ENCODE measurements around the gene PTHLH. TPM values are rescaled to one million over a fixed set of nuclear protein-coding genes. Genes with fewer than 3 reads are reported as not detected.

Gene PTHLH
- not detected for total RNA-seq (2013)
- polyA plus RNA-seq: not detected
- polyA minus RNA-seq: not detected in 2 replicates
- total RNA-seq: 0 to 1.0 (median 0) reads per million in 11 experiments

DNA sequence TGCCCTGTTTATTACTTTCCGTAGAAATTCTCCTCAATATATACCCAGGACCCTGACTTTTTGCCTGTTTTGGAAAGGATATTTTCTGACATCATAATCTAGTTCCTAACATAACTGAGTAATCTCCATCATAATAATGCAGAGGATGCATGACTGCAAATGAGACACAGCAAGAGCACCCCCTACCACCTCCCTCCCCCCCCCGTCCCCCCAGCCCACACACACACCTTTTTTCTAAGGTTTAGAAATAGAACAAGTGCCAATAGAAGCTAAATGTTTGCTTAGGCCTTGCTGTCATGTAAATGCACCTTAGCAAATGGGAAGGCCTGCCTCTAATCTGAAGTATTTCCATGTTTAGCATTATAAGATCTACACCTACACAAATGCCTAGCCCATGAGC is at the start of gene PTHLH:
PTHLH (minus strand) TSS at position 13 of the 400 bp plus-strand sequence. CDS start 3,239 bp downstream, outside the sequence.
- Histone ChIP-seq H3K27me3 (ENCODE audit: control insufficient read depth in 2 of 2, insufficient read depth in 2 of 2, low read length in 2 of 2) (peaks cover 87 to 95% of the 10 kb centered on the region in 2 donors), H3K4me3 (replicated peaks in 1 of 3; ENCODE audit: low read depth in 2 of 3, low read length in 3 of 3) (no peak within 1 kb of the TSS)
- intact Hi-C loops (cut with micrococcal nuclease): no loop called here

DNA sequence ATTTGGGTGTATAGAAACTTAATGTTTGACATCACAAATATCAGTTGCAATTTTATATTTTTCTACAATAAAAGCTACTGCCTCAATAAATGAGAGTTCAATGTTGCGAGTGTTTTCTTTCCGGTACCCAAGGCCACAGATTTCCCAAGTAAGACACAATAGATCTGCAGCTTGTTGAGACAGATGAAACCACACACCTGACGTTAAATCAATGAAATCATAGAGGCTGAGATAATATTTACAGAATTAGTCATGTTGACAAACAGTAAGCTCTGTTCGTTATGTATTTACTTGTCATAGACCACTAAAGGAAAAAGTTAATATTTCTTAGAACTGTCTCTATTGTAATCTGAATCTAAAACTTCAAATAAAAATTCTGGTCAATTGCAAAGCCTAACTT is 49.2 kb upstream of the PTHLH start:
- Mint-ChIP-seq H3K36me3 (no peaks in the 10 kb centered on the region), H3K4me1 (no peaks in the 10 kb centered on the region), H3K9me3 (peaks cover 0 to 8% (median 2%) of the 10 kb centered on the region in 7 donors), H3K27ac (no peak overlapping the region), H3K27me3 (ENCODE audit: low read depth in 3 of 3) (peaks cover 0 to 2% (median 1%) of the 10 kb centered on the region in 3 donors), H3K4me3 (no peak overlapping the region)
- Histone ChIP-seq H3K4me2 (replicated peaks; ENCODE audit: extremely low read depth, low read length, poor library complexity, severe bottlenecking) (no peak overlapping the region), H3K4me3 (replicated peaks in 1 of 3; ENCODE audit: low read depth in 2 of 3, low read length in 3 of 3) (no peak overlapping the region), H3K9me3 (replicated peaks in 1 of 2; ENCODE audit: control insufficient read depth in 1 of 2, insufficient read depth in 1 of 2, low read length in 2 of 2) (peaks cover 0 to 3% of the 10 kb centered on the region in 2 donors), H3K27ac (ENCODE audit: low read depth in 1 of 2, low read length in 2 of 2) (no peak overlapping the region), H4K20me1 (ENCODE audit: insufficient read depth, low read length) (no peaks in the 10 kb centered on the region), H3K36me3 (replicated peaks in 1 of 2; ENCODE audit: control insufficient read depth in 1 of 2, insufficient read depth in 2 of 2, low read length in 2 of 2) (no peaks in the 10 kb centered on the region), H3K9ac (ENCODE audit: insufficient read depth, low read length, poor library complexity, severe bottlenecking) (no peak overlapping the region), H3K79me2 (ENCODE audit: insufficient read depth, low read length) (no peaks in the 10 kb centered on the region), H2AFZ (ENCODE audit: insufficient read depth, low read depth, low read length, poor library complexity, severe bottlenecking) (no peak overlapping the region), H3K27me3 (ENCODE audit: control insufficient read depth in 2 of 2, insufficient read depth in 2 of 2, low read length in 2 of 2) (no peaks in the 10 kb centered on the region), H3K4me1 (ENCODE audit: control insufficient read depth in 1 of 2, insufficient read depth in 2 of 2, low read length in 2 of 2) (no peaks in the 10 kb centered on the region)
- 100% methylated on average over 1 of the region's 4 CpGs for WGBS (ENCODE audit: insufficient coverage)
- intact Hi-C loops (cut with micrococcal nuclease): no loop called here
- DNase-seq: no peak
- TF ChIP-seq, protein P1, sequence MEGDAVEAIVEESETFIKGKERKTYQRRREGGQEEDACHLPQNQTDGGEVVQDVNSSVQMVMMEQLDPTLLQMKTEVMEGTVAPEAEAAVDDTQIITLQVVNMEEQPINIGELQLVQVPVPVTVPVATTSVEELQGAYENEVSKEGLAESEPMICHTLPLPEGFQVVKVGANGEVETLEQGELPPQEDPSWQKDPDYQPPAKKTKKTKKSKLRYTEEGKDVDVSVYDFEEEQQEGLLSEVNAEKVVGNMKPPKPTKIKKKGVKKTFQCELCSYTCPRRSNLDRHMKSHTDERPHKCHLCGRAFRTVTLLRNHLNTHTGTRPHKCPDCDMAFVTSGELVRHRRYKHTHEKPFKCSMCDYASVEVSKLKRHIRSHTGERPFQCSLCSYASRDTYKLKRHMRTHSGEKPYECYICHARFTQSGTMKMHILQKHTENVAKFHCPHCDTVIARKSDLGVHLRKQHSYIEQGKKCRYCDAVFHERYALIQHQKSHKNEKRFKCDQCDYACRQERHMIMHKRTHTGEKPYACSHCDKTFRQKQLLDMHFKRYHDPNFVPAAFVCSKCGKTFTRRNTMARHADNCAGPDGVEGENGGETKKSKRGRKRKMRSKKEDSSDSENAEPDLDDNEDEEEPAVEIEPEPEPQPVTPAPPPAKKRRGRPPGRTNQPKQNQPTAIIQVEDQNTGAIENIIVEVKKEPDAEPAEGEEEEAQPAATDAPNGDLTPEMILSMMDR (IDR thresholded peaks at IDR 0.05): no peak

More for the DNA sequence above, at the start of gene PTHLH:
- no peaks in the 10 kb centered on the region for H4K20me1 ChIP-seq (ENCODE audit: insufficient read depth, low read length)
- WGBS (ENCODE audit: insufficient coverage): no CpG with 5 or more reads among the region's 2 CpGs
- no peak within 1 kb of the TSS for H3K4me2 ChIP-seq (replicated peaks; ENCODE audit: extremely low read depth, low read length, poor library complexity, severe bottlenecking)
- Mint-ChIP-seq H3K27me3 (ENCODE audit: low read depth in 3 of 3) (peaks cover 87 to 96% (median 91%) of the 10 kb centered on the region in 3 donors), H3K4me1 (peaks cover 16% of the 10 kb centered on the region), H3K9me3 (peaks cover 0 to 29% (median 15%) of the 10 kb centered on the region in 7 donors), H3K4me3 (peak within 1 kb of the TSS in 1 of 2 donors; percentile 85), H3K27ac (no peak within 1 kb of the TSS), H3K36me3 (peaks cover 4 to 6% of the 10 kb centered on the region in 2 donors)
- no peak within 1 kb of the TSS for H3K9ac ChIP-seq (ENCODE audit: insufficient read depth, low read length, poor library complexity, severe bottlenecking)
- TF ChIP-seq, protein P1 (IDR thresholded peaks at IDR 0.05): no peak
- DNase-seq: no peak
- no peak within 1 kb of the TSS for H3K27ac ChIP-seq (ENCODE audit: low read depth in 1 of 2, low read length in 2 of 2)
- no peak within 1 kb of the TSS for H2AFZ ChIP-seq (ENCODE audit: insufficient read depth, low read depth, low read length, poor library complexity, severe bottlenecking)
- H3K9me3 ChIP-seq (replicated peaks in 1 of 2; ENCODE audit: control insufficient read depth in 1 of 2, insufficient read depth in 1 of 2, low read length in 2 of 2): peaks cover 0 to 60% of the 10 kb centered on the region in 2 donors
- H3K79me2 ChIP-seq (ENCODE audit: insufficient read depth, low read length): no peaks in the 10 kb centered on the region
- peaks cover 0 to 6% of the 10 kb centered on the region in 2 donors for H3K4me1 ChIP-seq (ENCODE audit: control insufficient read depth in 1 of 2, insufficient read depth in 2 of 2, low read length in 2 of 2)
- no peaks in the 10 kb centered on the region for H3K36me3 ChIP-seq (replicated peaks in 1 of 2; ENCODE audit: control insufficient read depth in 1 of 2, insufficient read depth in 2 of 2, low read length in 2 of 2)
